ENCODE measurements around the gene IGSF8. TPM values are rescaled to one million over a fixed set of nuclear protein-coding genes. Genes with fewer than 3 reads are reported as not detected.
"Not testable (repeated sequence)": the region's sequence is repeated elsewhere in the genome, so short reads cannot be mapped to it uniquely, and the experiment has no call there.

Gene IGSF8
- total RNA-seq, 1 donor from 2014 or later, result 24.0 TPM

DNA sequence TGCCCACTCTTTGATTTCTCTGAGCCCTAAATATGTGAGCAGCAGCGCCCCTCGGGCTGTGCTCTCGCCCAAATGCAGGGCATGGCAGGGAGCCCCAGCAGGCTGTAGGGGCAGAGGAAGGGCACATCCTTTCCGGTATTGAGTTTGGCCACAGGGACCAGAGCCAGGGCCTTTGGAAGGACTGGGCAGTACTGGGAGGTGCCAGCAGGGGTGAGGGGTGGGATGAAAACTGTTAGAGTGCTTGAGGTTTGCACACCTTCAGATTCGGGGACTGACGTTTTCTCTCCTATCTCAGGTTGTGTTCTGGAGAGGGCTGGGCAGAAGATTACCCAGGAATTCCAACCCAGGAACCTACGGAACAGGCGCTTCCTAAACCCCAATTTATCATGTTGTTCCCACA is 15.0 kb upstream of the IGSF8 start:
- no peaks in the 10 kb centered on the region for H3K9me3 Mint-ChIP-seq (ENCODE audit: unreplicated experiment)
- peaks cover 61% of the 10 kb centered on the region for H3K27me3 Mint-ChIP-seq (ENCODE audit: unreplicated experiment)
- no peak for DNase-seq (ENCODE audit: extremely low spot score, unreplicated experiment)
- H3K36me3 Mint-ChIP-seq (ENCODE audit: unreplicated experiment), result no peaks in the 10 kb centered on the region
- TF ChIP-seq, protein P1, sequence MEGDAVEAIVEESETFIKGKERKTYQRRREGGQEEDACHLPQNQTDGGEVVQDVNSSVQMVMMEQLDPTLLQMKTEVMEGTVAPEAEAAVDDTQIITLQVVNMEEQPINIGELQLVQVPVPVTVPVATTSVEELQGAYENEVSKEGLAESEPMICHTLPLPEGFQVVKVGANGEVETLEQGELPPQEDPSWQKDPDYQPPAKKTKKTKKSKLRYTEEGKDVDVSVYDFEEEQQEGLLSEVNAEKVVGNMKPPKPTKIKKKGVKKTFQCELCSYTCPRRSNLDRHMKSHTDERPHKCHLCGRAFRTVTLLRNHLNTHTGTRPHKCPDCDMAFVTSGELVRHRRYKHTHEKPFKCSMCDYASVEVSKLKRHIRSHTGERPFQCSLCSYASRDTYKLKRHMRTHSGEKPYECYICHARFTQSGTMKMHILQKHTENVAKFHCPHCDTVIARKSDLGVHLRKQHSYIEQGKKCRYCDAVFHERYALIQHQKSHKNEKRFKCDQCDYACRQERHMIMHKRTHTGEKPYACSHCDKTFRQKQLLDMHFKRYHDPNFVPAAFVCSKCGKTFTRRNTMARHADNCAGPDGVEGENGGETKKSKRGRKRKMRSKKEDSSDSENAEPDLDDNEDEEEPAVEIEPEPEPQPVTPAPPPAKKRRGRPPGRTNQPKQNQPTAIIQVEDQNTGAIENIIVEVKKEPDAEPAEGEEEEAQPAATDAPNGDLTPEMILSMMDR (IDR thresholded peaks at IDR 0.05), result no peak
- peaks cover 57% of the 10 kb centered on the region for H3K4me1 Mint-ChIP-seq (ENCODE audit: unreplicated experiment)
- H3K27ac Mint-ChIP-seq (ENCODE audit: unreplicated experiment), result no peak overlapping the region
- H3K4me3 Mint-ChIP-seq (ENCODE audit: unreplicated experiment), result no peak overlapping the region

DNA sequence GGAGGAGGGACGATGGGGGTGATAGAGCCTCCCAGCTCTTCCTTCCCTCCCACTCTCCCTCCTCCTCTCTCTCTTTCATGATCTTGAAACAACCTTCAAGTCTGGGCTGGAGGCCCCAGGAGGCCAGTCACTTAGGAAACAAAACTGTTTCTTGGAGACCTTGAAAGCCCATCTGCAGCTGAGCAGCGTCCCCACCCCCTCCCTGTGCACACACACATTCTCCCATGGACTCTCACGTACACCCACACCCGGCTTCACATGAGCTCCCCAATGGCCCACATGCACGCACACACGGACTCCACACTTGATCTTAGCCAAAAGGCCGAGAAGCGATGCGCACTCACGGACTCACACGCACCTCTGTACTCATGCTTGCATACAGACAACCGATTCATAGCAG is 13.9 kb upstream of the IGSF8 start:
- no peak for DNase-seq (ENCODE audit: extremely low spot score, unreplicated experiment)
- Mint-ChIP-seq H3K36me3 (ENCODE audit: unreplicated experiment) (no peaks in the 10 kb centered on the region), H3K27ac (ENCODE audit: unreplicated experiment) (no peak overlapping the region), H3K4me1 (ENCODE audit: unreplicated experiment) (peaks cover 51% of the 10 kb centered on the region), H3K9me3 (ENCODE audit: unreplicated experiment) (no peaks in the 10 kb centered on the region), H3K4me3 (ENCODE audit: unreplicated experiment) (no peak overlapping the region), H3K27me3 (ENCODE audit: unreplicated experiment) (peaks cover 53% of the 10 kb centered on the region)
- TF ChIP-seq, protein P1 (IDR thresholded peaks at IDR 0.05), result no peak

DNA sequence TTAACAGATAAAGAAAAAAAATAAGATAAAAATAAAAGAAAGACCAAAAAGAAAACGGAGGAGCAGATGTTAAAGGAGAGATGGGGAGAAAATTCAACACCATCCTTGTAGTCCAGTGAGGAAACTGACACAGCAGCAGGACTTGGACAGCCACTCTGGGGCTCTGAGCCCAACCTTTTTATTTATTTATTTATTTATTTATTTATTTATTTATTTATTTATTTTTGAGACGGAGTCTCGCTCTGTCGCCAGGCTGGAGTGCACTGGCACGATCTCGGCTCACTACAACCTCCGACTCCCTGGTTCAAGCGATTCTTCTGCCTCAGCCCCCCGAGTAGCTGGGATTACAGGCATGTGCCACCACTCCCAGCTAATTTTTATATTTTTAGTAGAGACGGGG is 13.0 kb upstream of the IGSF8 start:
- H3K27ac Mint-ChIP-seq (ENCODE audit: unreplicated experiment); H3K9me3 Mint-ChIP-seq (ENCODE audit: unreplicated experiment); H3K4me3 Mint-ChIP-seq (ENCODE audit: unreplicated experiment); DNase-seq (ENCODE audit: extremely low spot score, unreplicated experiment); H3K36me3 Mint-ChIP-seq (ENCODE audit: unreplicated experiment): not testable (repeated sequence)
- H3K4me1 Mint-ChIP-seq (ENCODE audit: unreplicated experiment), result peaks cover 49% of the 10 kb centered on the region
- H3K27me3 Mint-ChIP-seq (ENCODE audit: unreplicated experiment), result peaks cover 53% of the 10 kb centered on the region

DNA sequence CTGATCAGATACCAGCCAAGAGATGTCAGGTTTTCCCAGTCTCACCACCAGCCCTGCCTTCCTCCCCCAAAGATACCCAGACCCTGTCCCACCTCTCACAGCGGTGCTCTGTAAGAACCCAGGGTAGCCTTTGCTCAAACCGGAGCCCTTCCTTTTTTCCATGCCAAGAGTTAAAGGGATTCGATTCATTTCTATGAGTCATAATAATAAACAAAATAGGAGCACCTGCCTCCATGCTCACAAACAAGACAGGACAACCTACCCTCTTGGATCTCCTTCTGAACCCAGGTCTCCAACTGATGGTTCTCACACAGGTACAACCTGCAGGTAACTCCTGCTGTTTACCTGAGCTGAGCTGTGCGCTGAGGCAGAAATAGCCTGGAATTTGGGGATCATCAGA is 11.3 kb upstream of the IGSF8 start:
- peaks cover 44% of the 10 kb centered on the region for H3K4me1 Mint-ChIP-seq (ENCODE audit: unreplicated experiment)
- H3K27me3 Mint-ChIP-seq (ENCODE audit: unreplicated experiment), result peaks cover 52% of the 10 kb centered on the region
- H3K27ac Mint-ChIP-seq (ENCODE audit: unreplicated experiment), result peak overlapping the region; percentile 4
- H3K9me3 Mint-ChIP-seq (ENCODE audit: unreplicated experiment), result no peaks in the 10 kb centered on the region
- no peak overlapping the region for H3K4me3 Mint-ChIP-seq (ENCODE audit: unreplicated experiment)
- TF ChIP-seq, protein P1 (IDR thresholded peaks at IDR 0.05), result no peak
- DNase-seq (ENCODE audit: extremely low spot score, unreplicated experiment), result no peak
- no peaks in the 10 kb centered on the region for H3K36me3 Mint-ChIP-seq (ENCODE audit: unreplicated experiment)

DNA sequence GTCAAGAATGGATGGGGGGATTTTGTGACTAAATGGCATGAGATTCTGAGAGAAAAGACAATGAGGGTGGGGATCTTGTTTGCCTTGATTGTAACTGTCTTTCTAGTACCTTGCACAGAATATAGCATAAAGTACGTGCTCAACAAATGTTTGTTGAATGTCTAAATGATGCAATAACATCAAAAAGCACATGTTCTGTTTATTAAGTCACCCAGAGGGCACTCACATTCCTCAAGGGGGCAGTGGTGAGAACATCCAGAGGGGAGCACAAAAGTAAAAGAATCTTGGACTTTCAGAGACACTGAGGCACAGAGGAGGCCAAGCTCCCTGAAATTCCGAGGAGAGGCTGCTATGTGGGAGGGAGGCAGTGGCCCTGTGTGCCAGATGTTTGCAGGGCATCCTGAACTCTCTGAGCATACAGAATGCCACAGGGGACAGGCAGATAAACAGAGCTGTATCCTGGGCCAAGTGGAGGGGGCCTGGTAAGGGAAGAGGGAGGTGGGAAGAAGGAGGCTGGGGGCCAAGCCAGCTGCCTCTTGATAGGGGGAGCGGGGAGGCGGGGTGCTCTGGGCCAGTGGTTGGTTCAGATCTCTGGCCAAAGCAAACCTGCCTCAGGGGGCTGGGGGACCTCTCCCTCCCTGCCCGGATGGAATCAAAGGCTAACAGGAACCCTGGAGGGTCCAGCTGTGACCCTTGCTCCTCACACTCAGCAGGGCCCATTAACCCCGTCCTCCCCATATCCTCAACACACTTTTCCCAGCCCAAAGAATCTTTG is 10.7 kb upstream of the IGSF8 start:
- Mint-ChIP-seq H3K9me3 (ENCODE audit: unreplicated experiment) (no peaks in the 10 kb centered on the region), H3K4me3 (ENCODE audit: unreplicated experiment) (no peak overlapping the region), H3K27me3 (ENCODE audit: unreplicated experiment) (peaks cover 51% of the 10 kb centered on the region), H3K4me1 (ENCODE audit: unreplicated experiment) (peaks cover 44% of the 10 kb centered on the region), H3K27ac (ENCODE audit: unreplicated experiment) (peak overlapping the region; percentile 4), H3K36me3 (ENCODE audit: unreplicated experiment) (no peaks in the 10 kb centered on the region)
- TF ChIP-seq, protein P1 (IDR thresholded peaks at IDR 0.05), result peak; percentile 58
- DNase-seq (ENCODE audit: extremely low spot score, unreplicated experiment), result no peak
